Stimulated activated CD4-positive, alpha-beta T cell treated with anti-CD3 and anti-CD28 coated beads, TNF-alpha, amount 100 ng/mL, for 4 hours (primary cell): ENCODE results near the gene UGT1A10.

Source experiments
- DNase-seq, 3 experiments: peaks; one replicate each; pipeline ENCODE4 v3.0.0-alpha.2; 2020; ENCODE audit warnings: low read depth in 3 of 3

The UGT1A10 gene

GRCh38 chr2:233803994-233804393 lies 167.7 kb downstream of the UGT1A10 start:
- no peak for DNase-seq

- DNase-seq, result no peak
Observed at GRCh38 chr2:233807215-233807865, 171.1 kb downstream of the UGT1A10 start.

- no peak for DNase-seq
Observed at GRCh38 chr2:233807966-233808935, 172.0 kb downstream of the UGT1A10 start.

- DNase-seq, result no peak
Observed at GRCh38 chr2:233810385-233810784, 174.1 kb downstream of the UGT1A10 start.

GRCh38 chr2:233811087-233811486 lies 174.8 kb downstream of the UGT1A10 start:
- no peak for DNase-seq

GRCh38 chr2:233811732-233812131 lies 175.5 kb downstream of the UGT1A10 start:
- no peak for DNase-seq

- no peak for DNase-seq
Observed at GRCh38 chr2:233813236-233814055, 177.2 kb downstream of the UGT1A10 start.

- DNase-seq, result no peak
Observed at GRCh38 chr2:233814056-233814835, 178.0 kb downstream of the UGT1A10 start.

GRCh38 chr2:233815861-233816260 lies 179.6 kb downstream of the UGT1A10 start:
- no peak for DNase-seq

GRCh38 chr2:233816334-233816733 lies 180.1 kb downstream of the UGT1A10 start:
- no peak for DNase-seq

- no peak for DNase-seq
Observed at GRCh38 chr2:233816771-233817170, 180.5 kb downstream of the UGT1A10 start.

- no peak for DNase-seq
Observed at GRCh38 chr2:233817361-233817911, 181.2 kb downstream of the UGT1A10 start.

- DNase-seq, result no peak
Observed at GRCh38 chr2:233817995-233818638, 181.9 kb downstream of the UGT1A10 start.

- DNase-seq, result no peak
Observed at GRCh38 chr2:233818639-233819621, 182.7 kb downstream of the UGT1A10 start.

- no peak for DNase-seq
Observed at GRCh38 chr2:233819884-233820773, 183.9 kb downstream of the UGT1A10 start.

GRCh38 chr2:233820774-233821105 lies 184.5 kb downstream of the UGT1A10 start:
- no peak for DNase-seq

- DNase-seq, result no peak
Observed at GRCh38 chr2:233821196-233821595, 184.9 kb downstream of the UGT1A10 start.

- no peak for DNase-seq
Observed at GRCh38 chr2:233821709-233822100, 185.5 kb downstream of the UGT1A10 start.
